Mononuclear cell (primary cell): Measurements from ENCODE around the gene RHPN2. TPM values are rescaled to one million over a fixed set of nuclear protein-coding genes. Genes with fewer than 3 reads are reported as not detected.

ENCODE experiments used
- H3K27me3 ChIP-seq: 2 replicates; pipeline ENCODE4 v1.6.0; 2011; ENCODE audit warnings: low read length, control low read depth; ENCODE audit not compliant: insufficient read depth
- H3K4me1 ChIP-seq: 2 replicates; pipeline ENCODE4 v1.5.1; 2011; ENCODE audit warnings: mild to moderate bottlenecking, low read length, control low read depth; ENCODE audit not compliant: insufficient read depth
- H3K4me3 ChIP-seq: 2 replicates; pipeline ENCODE4 v1.5.1; 2011; ENCODE audit warnings: mild to moderate bottlenecking, low read length, moderate library complexity
- H3K9me3 ChIP-seq: 2 replicates; pipeline ENCODE4 v1.5.1; 2011; ENCODE audit warnings: low read depth, mild to moderate bottlenecking, control low read depth, low read length
- total RNA-seq: library from RNA; depleted of rRNA; stranded (reverse); fragments of >200 nt; gene quantifications from one replicate; pipeline ENCODE4 v1.2.3, GENCODE V29; 2012

RHPN2 gene
- total RNA-seq, 1 donor: 0.31 TPM

DNA sequence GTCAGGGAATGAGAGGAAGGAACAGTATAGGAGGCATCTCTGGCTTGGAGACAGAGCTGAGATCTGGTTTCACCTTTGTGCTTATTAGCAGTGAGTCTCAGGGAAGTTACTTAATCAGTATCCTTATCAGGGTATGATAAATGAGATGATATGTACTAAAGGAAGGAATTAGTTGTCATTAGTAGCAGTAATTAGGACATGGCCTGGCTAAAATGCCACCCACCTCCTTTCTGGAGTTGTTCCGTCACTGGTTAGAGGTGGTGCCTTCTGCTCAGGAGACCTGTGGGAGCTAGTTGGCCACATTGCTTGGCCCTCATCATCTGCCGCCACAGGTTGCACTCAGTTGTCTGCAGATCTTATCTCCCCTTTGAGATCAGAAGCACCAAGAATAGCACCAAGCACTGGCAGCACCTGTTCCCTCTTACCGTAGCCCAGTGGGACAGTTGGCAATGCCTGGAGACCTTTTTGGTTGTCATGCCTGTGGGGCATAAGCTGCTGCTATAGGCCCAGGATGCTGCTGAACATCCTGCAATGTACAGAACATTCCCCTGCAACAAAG is 21.0 kb upstream of the RHPN2 start:
- H3K4me3 ChIP-seq: no peak overlapping the region
- no peaks in the 10 kb centered on the region for H3K9me3 ChIP-seq
- peaks cover 15% of the 10 kb centered on the region for H3K4me1 ChIP-seq
- no peaks in the 10 kb centered on the region for H3K27me3 ChIP-seq

DNA sequence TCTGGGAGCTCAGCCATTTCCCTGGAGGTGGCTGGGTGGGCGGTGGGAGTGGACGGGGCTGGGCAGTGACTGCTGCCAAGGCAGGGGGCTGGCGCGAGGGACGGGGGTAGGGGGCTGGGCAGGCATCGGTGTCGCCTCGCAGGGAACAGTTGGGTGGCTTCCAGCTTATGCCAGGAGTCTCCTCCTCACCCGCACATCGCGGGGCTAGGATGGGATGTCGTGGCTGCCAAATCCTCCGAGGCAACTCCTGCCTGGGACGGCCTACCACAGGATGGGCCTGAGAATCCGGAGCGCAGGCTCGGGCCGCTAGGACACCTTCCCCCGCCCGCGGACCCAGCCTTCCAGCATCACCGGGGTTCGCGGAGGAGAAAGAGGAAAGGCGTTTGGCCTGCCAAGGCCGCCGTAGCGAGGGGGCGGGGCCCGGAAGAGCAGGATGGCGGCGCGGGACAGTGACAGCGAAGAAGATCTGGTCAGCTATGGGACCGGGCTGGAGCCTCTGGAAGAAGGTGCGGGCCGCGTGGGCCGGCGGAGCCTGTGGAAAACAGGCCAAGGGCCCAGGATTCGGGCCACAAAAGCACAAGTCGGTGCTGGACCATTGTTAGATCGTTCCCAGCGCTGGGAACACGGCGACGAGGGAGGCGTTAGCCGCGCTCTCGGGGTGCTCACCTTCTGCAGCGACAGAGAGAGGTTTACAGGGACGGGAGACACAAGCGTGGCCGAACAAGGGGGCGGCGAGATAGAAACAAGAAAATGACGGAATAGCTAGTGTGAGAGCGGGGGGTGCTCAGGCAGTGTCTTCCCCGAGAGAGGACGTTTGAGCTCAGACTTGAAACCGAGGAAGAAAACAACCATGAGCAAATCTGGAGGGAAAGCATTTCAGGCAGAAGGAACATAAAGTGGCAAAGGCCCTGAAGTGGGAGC is 16.3 kb upstream of the RHPN2 start, which contains the start of gene GPATCH1:
Gene GPATCH1, plus strand, starts transcription at position 421 of the 921 bp plus-strand sequence. Its CDS starts 13 bp downstream, at position 434.
- Histone ChIP-seq H3K9me3 (no peaks in the 10 kb centered on the region), H3K4me3 (peak within 1 kb of the TSS; percentile 98), H3K27me3 (no peaks in the 10 kb centered on the region), H3K4me1 (peaks cover 21% of the 10 kb centered on the region)

DNA sequence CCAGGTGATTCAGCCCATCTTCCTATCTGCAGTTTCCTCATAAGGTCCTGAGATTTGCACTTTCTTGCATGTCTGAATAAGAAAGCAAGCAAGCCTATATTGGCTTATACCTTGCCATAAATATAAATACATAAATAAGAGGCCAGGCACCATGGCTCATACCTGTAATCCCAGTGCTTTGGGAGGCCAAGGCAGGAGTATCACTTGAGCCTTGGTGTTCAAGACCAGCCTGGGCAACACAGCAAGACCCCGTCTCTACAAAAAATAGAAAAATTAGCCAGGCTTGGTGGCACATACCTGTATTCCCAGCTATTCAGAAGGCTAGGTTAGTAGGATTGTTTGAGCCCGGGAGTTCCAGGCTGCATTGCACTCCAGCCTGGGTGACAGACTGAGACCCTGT is 10.8 kb upstream of the RHPN2 start:
- Histone ChIP-seq H3K27me3 (no peaks in the 10 kb centered on the region), H3K9me3 (no peaks in the 10 kb centered on the region), H3K4me1 (peaks cover 6% of the 10 kb centered on the region), H3K4me3 (no peak overlapping the region)

DNA sequence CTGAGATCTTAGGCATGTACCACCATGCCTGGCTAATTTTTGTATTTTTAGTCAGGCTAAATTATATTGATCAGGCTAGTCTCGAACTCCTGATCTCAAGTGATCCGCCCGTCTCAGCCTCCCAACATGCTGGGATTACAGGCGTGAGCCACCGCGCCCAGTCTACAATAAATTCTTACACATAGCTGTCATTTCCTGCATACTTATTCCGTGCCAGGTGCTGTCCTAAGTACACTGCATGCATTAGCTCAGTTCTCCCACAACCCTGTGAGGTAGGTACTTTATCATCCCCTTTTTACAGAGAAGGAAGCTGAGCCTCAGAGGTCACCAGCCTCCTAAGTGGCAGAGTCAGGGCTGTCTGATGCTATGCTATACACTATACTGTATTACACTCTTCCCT is 7.2 kb upstream of the RHPN2 start:
- no peak overlapping the region for H3K4me3 ChIP-seq

DNA sequence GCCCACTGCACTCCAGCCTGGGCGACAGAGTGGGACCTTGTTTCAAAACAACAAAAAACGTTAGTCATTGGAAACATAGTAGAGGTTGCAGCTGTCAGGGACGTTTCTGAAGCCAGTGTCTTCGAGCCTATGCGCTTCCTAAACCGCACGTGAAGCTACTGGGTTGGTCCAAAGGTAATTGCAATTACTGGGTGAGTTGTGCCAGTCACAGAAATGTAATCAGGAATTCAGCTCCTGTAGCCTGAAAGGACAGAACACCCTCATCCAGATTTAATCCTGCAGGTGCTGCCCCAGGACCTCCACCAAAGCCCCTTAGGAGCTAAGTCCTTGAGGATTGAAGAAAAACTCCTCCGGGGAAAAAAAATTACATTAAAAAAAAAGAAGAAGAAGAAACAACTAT is 2.4 kb upstream of the RHPN2 start:
- peaks cover 19% of the 10 kb centered on the region for H3K27me3 ChIP-seq
- peaks cover 4% of the 10 kb centered on the region for H3K4me1 ChIP-seq
- H3K4me3 ChIP-seq: no peak overlapping the region
- H3K9me3 ChIP-seq: no peaks in the 10 kb centered on the region

More for the DNA sequence above, 7.2 kb upstream of the RHPN2 start:
- Histone ChIP-seq H3K27me3 (no peaks in the 10 kb centered on the region), H3K9me3 (no peaks in the 10 kb centered on the region), H3K4me1 (no peaks in the 10 kb centered on the region)

DNA sequence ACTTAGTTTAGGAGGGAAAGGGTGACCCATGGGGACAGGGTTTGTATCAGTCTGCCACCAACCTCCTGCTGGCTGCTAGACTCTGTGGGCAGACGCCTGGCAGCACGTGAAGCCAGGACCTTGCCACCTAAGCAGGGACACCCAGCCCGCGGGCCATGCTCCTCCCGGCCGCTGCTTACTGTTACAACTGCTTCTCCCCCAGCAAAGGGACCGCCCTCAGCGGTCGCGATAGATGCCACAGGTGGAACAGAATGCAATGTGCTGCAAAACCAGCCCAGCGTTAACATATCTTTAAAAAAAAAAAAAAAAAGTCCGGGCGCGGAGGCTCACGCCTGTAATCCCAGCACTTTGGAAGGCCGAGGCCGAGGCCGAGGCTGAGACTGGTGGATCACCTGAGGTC is 1.9 kb upstream of the RHPN2 start:
- H3K4me3 ChIP-seq: no peak overlapping the region
- peaks cover 19% of the 10 kb centered on the region for H3K27me3 ChIP-seq
- peaks cover 4% of the 10 kb centered on the region for H3K4me1 ChIP-seq
- no peaks in the 10 kb centered on the region for H3K9me3 ChIP-seq

DNA sequence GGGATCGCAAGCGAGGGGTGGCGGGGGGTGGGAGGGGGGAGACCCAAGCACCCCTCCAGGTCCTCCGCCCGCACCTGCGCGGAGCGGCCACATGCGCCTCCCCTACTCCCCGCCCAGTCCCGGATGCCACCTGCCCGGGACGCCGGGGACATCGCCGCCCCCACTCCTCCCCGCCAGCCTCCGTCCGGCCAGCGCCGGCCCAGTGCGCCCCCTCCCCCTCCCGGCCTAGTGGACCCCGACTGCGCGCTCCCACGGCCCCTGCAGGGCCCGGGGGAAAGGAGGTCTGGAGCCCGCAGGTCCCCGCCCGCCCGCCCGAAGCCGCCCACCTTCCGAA is 263 bp downstream of the RHPN2 start:
- H3K4me3 ChIP-seq: no peak overlapping the region
- H3K4me1 ChIP-seq: peaks cover 4% of the 10 kb centered on the region
- peaks cover 19% of the 10 kb centered on the region for H3K27me3 ChIP-seq

DNA sequence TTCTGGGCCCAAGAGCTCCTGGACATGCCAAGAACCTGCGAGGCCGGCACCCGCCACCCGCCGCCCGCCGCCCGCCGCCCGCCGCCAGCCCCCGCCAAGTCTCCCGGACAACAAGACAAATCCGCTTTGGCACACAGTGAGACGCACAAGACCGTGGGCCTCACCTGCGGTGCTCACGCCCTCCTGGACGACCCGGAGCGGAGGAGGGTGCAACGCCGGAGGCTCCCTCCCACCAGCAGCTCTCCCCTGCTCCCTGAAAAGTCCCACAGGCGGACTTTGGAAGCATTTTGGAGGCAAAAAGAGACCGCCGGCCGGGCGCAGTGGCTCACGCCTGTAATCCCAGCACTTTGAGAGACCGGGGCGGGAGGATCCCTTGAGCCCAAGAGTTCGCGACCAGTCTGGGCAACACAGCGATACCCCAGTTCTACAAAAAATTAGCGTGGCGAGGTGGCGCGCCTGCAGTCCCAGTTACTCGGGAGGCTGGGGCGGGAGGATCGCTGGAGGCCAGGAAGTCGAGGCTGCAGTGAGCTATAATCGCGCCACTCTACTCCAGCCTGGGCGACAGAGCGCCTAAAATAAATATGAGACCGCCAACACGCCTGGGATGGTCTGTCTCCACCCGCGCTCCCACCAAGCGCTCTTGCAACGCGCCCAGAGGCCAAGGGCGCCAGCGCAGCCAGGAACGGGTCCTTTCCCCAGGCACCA is 783 bp downstream of the RHPN2 start:
- H3K27me3 ChIP-seq: peaks cover 19% of the 10 kb centered on the region
- no peak overlapping the region for H3K4me3 ChIP-seq
- H3K9me3 ChIP-seq: no peaks in the 10 kb centered on the region
- H3K4me1 ChIP-seq: peaks cover 4% of the 10 kb centered on the region

More for the DNA sequence above, 263 bp downstream of the RHPN2 start:
- no peaks in the 10 kb centered on the region for H3K9me3 ChIP-seq

DNA sequence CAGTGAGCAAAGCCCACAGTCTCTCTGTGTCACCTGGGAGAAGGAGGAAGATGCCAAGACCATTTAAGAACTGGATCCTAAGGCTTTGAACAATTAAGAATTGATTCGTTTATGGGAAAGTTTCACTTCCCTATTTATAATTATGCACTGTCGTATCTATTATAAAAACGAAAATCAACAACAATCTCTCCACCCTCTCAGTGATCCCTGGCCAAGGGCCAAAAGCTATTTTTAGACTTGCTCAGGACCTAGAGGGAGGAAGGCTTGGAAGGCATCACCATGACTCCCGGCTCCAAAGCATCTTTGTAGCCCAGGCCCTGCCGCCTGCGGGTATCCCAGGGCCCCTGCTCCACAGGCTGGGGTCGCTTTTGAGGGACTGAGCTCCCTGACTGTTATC is 1.3 kb downstream of the RHPN2 start:
- Histone ChIP-seq H3K27me3 (peaks cover 19% of the 10 kb centered on the region), H3K4me3 (no peak overlapping the region), H3K4me1 (peaks cover 4% of the 10 kb centered on the region), H3K9me3 (no peaks in the 10 kb centered on the region)

DNA sequence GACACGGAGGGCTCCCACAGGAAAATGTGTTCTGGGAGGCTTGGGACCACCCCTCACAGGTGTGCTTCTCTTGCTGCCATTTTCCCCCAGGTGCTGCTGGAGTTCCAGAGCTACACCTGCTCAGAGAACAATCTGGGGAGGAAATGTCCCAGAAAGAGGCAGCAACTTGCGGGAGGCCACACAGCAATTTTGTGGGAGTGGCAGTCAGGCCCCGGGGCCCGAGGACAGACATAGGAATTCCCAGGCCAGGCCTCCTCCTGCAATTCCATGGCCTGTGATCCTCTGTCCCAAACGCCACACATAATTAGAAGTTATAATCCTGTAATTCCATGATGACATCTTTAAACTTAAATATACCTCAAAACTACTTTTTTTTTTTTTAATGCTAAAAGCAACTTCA is 1.8 kb downstream of the RHPN2 start:
- no peak overlapping the region for H3K4me3 ChIP-seq
- peaks cover 4% of the 10 kb centered on the region for H3K4me1 ChIP-seq
- no peaks in the 10 kb centered on the region for H3K9me3 ChIP-seq
- H3K27me3 ChIP-seq: peaks cover 19% of the 10 kb centered on the region

DNA sequence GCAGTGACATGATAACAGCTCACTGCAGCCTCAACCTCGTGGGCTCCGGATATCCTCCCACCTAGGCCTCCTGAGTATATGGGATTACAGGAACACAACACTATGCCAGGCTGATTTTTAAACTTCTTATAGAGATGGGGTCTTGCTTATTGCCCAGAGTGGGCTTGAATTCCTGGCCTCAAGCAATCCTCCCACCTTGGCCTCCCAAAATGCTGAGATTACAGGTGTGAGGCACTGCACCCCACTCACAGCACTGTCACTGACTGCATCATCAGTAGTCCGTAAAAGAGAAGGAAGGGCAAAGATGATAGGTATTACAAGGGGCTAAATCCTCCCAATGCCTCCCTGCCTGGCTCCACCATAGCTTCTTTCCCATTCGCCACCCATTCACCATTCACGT is 4.1 kb downstream of the RHPN2 start:
- Histone ChIP-seq H3K27me3 (peaks cover 19% of the 10 kb centered on the region), H3K4me3 (no peak overlapping the region), H3K9me3 (no peaks in the 10 kb centered on the region), H3K4me1 (peaks cover 4% of the 10 kb centered on the region)

DNA sequence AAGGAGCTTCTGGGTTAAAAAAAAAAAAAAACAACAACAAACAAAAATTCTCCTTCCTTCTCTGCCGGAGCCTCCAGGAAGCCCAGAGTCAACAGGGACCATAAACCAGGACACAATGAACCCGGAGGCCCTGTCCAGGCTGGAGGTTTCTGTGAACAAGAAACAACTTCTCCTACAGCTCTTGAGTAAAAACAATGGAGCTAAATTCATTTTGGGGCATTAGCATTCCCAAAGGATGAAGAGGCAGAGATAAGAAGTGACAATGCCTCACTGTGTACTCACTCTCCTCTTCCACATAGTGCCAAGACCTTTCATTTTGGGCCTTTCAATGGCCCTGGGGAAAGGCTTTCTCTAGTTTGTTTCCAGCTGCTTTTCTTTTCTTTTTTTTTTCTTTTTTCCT is 9.0 kb downstream of the RHPN2 start:
- Histone ChIP-seq H3K27me3 (no peaks in the 10 kb centered on the region), H3K9me3 (no peaks in the 10 kb centered on the region), H3K4me1 (no peaks in the 10 kb centered on the region), H3K4me3 (no peak overlapping the region)

DNA sequence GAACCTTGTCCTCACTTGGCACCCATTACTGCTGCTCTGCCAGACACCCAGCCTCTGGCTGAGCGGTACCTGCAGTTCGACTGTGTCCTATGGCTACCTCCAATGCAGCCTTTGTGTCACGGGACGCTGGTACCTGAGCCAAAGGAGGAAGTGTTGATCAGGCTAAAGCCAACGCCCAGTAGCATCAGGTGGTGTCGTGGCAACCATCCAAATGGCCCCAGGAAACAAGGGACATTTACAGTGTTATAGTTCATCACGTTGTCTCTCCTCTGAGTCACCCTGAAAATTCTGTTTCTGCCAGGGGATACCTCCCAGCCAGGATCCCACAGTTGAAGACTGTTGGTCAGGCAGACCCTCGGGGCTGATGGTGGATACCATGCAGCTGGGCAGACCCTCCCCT is 10.1 kb downstream of the RHPN2 start:
- no peaks in the 10 kb centered on the region for H3K4me1 ChIP-seq
- H3K27me3 ChIP-seq: no peaks in the 10 kb centered on the region

DNA sequence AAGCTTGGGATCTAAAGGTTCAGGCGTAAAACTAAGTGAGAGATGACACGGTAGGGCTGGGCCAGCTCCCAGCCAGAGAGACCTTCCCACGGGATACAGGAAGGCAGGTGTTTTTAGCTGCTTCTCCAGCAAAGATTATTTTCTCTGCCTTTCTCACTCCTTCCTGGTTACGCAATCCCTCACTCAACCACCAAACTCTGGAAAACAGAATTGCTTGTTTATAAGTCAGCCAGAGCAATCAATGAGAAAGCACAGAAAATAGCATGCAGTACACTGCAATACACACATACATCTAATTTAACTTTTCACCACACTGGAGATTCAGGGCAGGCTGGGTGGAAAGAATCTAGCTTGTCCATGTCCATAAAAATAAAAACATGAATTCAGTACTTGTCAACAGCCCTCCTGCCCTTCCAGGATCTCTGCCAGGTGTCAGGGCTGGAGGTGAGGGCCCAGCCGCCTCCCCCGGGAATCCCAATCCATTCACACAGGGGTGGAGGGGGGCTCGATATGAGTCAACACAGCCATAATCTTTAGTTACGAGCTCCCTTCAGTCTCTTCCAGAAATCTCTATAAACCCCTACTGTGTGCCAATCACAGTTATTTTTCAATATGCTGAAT is 12.2 kb downstream of the RHPN2 start:
- H3K9me3 ChIP-seq: no peaks in the 10 kb centered on the region
- no peak overlapping the region for H3K4me3 ChIP-seq
- H3K27me3 ChIP-seq: no peaks in the 10 kb centered on the region
- no peaks in the 10 kb centered on the region for H3K4me1 ChIP-seq

More for the DNA sequence above, 10.1 kb downstream of the RHPN2 start:
- H3K9me3 ChIP-seq: no peaks in the 10 kb centered on the region
- H3K4me3 ChIP-seq: no peak overlapping the region

DNA sequence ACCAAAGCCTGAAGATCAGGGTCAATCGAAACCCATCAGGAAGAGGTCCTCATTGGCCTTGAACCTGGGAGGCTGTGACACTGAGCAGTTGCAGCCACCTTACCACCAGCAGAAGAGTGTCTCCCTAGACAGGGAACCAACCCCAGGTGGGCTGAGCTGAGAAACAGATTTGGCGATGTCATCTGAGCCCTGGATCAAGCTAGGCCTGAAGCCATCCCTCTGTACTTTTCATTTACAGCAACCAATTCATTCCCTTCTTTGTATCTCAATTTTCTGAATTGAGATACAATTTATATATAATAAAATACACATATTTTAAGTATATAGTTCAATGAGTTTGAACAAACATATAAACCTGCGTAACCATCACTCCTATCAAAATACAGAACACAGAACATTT is 14.6 kb downstream of the RHPN2 start:
- Histone ChIP-seq H3K4me3 (no peak overlapping the region), H3K27me3 (no peaks in the 10 kb centered on the region), H3K9me3 (no peaks in the 10 kb centered on the region), H3K4me1 (no peaks in the 10 kb centered on the region)
